ENCODE measurements around the gene FZD1. TPM values are rescaled to one million over a fixed set of nuclear protein-coding genes. Genes with fewer than 3 reads are reported as not detected.

The FZD1 gene
- total and polyA plus RNA-seq, 8 donors, result 2.0 to 10.5 (median 5.1) TPM

DNA sequence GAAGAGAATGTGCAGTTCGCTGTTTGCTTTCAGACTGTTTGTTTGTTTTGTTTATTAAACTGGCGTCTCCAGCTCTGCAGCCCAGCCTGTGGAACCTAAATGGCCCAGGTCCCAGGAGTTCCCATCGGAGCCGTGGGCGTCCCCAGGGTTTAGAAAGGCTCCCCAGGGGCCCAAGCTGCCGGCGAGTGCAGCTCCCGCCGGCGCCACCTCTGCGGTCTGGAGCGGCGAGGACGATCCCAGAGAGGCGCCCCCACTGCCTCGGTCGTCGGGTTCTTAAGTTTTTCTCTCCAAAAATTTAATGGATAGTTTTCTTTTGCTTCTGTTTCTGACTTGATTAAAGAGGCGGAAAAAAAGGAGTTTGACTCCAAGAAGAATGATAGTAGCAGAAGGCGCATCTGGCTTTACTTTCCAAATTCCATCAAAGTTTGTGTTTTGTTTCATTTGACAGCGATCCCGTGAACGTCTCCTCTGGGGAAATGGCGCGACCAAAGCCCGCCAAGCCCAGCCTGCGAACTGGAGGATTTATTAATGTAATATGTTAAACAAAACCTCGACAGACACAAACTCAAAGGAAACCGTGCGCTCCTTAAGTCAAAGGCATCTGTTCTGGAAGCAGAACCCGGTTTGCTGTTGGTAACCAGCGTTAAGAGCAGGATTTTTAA lies 718 bp upstream of the FZD1 start:
- no peaks in the 10 kb centered on the region for H3K9me3 ChIP-seq
- H3K4me3 ChIP-seq, result peak overlapping the region; percentile 19 to 83 (median 51)
- WGBS, 2 donors, result 0% methylated on average over 32 of the region's 32 CpGs
- FAIRE-seq (no peak), DNase-seq (peak; percentile 34 to 79 (median 52)), ATAC-seq (peak; percentile 16 to 54 (median 36))
- TF ChIP-seq, protein P1, sequence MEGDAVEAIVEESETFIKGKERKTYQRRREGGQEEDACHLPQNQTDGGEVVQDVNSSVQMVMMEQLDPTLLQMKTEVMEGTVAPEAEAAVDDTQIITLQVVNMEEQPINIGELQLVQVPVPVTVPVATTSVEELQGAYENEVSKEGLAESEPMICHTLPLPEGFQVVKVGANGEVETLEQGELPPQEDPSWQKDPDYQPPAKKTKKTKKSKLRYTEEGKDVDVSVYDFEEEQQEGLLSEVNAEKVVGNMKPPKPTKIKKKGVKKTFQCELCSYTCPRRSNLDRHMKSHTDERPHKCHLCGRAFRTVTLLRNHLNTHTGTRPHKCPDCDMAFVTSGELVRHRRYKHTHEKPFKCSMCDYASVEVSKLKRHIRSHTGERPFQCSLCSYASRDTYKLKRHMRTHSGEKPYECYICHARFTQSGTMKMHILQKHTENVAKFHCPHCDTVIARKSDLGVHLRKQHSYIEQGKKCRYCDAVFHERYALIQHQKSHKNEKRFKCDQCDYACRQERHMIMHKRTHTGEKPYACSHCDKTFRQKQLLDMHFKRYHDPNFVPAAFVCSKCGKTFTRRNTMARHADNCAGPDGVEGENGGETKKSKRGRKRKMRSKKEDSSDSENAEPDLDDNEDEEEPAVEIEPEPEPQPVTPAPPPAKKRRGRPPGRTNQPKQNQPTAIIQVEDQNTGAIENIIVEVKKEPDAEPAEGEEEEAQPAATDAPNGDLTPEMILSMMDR (IDR thresholded peaks at IDR 0.05), result no peak
- no peaks in the 10 kb centered on the region for H3K27me3 ChIP-seq
- no peaks in the 10 kb centered on the region for H3K36me3 ChIP-seq
- H3K4me1 ChIP-seq, result peaks cover 6 to 15% (median 6%) of the 10 kb centered on the region in 3 donors
- H3K27ac ChIP-seq, result peak overlapping the region; percentile 28 to 98 (median 80)
- intact Hi-C loops (cut with DNase I), result loop anchor here in 1 of 3 donors (10.0 kb wide), 1 partner anchor 169 kb away; no protein-coding TSS in a partner anchor

DNA sequence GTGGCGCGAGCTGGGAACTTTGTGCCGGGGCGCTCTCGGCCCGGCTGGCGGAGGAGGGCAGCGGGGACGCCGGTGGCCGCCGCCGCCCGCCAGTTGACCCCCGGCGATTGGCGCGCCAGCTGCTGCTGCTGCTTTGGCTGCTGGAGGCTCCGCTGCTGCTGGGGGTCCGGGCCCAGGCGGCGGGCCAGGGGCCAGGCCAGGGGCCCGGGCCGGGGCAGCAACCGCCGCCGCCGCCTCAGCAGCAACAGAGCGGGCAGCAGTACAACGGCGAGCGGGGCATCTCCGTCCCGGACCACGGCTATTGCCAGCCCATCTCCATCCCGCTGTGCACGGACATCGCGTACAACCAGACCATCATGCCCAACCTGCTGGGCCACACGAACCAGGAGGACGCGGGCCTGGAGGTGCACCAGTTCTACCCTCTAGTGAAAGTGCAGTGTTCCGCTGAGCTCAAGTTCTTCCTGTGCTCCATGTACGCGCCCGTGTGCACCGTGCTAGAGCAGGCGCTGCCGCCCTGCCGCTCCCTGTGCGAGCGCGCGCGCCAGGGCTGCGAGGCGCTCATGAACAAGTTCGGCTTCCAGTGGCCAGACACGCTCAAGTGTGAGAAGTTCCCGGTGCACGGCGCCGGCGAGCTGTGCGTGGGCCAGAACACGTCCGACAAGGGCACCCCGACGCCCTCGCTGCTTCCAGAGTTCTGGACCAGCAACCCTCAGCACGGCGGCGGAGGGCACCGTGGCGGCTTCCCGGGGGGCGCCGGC lies 870 bp downstream of the FZD1 start:
- Histone ChIP-seq H3K9me3 (no peaks in the 10 kb centered on the region), H3K36me3 (no peaks in the 10 kb centered on the region), H3K27me3 (no peaks in the 10 kb centered on the region), H3K27ac (peak overlapping the region; percentile 83 to 98 (median 92)), H3K4me3 (peak overlapping the region; percentile 68 to 89 (median 79)), H3K4me1 (peaks cover 6 to 15% (median 11%) of the 10 kb centered on the region in 3 donors)
- TF ChIP-seq, protein P1 (IDR thresholded peaks at IDR 0.05), result no peak
- FAIRE-seq (no peak), DNase-seq (peak; percentile 41 to 86 (median 59)), ATAC-seq (peak; percentile 26 to 50 (median 42))
- 1% methylated on average over 63 to 78 of the region's 78 CpGs for WGBS, 2 donors
- intact Hi-C loops (cut with DNase I), result loop anchor here in 1 of 3 donors (10.0 kb wide), 1 partner anchor 170 kb away; no protein-coding TSS in a partner anchor

DNA sequence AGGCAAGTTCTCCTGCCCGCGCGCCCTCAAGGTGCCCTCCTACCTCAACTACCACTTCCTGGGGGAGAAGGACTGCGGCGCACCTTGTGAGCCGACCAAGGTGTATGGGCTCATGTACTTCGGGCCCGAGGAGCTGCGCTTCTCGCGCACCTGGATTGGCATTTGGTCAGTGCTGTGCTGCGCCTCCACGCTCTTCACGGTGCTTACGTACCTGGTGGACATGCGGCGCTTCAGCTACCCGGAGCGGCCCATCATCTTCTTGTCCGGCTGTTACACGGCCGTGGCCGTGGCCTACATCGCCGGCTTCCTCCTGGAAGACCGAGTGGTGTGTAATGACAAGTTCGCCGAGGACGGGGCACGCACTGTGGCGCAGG lies 1.4 kb downstream of the FZD1 start:
- Histone ChIP-seq H3K27ac (peak overlapping the region; percentile 83 to 98 (median 92)), H3K4me3 (peak overlapping the region; percentile 68 to 89 (median 79)), H3K27me3 (no peaks in the 10 kb centered on the region), H3K9me3 (no peaks in the 10 kb centered on the region), H3K36me3 (no peaks in the 10 kb centered on the region), H3K4me1 (peaks cover 6 to 15% (median 11%) of the 10 kb centered on the region in 3 donors)
- peak; percentile 18 to 82 (median 30) for DNase-seq
- TF ChIP-seq, protein P1 (IDR thresholded peaks at IDR 0.05), result no peak
- FAIRE-seq, result no peak
- ATAC-seq, result peak in 1 of 4 donors; percentile 3
- 17 to 19% methylated on average over 31 of the region's 31 CpGs for WGBS, 2 donors
- intact Hi-C loops (cut with DNase I), result loop anchor here in 1 of 3 donors (10.0 kb wide), 1 partner anchor 171 kb away; no protein-coding TSS in a partner anchor

DNA sequence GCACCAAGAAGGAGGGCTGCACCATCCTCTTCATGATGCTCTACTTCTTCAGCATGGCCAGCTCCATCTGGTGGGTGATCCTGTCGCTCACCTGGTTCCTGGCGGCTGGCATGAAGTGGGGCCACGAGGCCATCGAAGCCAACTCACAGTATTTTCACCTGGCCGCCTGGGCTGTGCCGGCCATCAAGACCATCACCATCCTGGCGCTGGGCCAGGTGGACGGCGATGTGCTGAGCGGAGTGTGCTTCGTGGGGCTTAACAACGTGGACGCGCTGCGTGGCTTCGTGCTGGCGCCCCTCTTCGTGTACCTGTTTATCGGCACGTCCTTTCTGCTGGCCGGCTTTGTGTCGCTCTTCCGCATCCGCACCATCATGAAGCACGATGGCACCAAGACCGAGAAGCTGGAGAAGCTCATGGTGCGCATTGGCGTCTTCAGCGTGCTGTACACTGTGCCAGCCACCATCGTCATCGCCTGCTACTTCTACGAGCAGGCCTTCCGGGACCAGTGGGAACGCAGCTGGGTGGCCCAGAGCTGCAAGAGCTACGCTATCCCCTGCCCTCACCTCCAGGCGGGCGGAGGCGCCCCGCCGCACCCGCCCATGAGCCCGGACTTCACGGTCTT lies 1.9 kb downstream of the FZD1 start:
- FAIRE-seq, result no peak
- intact Hi-C loops (cut with DNase I), result loop anchor here in 1 of 3 donors (10.0 kb wide), 1 partner anchor 171 kb away; no protein-coding TSS in a partner anchor
- 79 to 80% methylated on average over 43 of the region's 43 CpGs for WGBS, 2 donors

More for the DNA sequence above, 1.9 kb downstream of the FZD1 start:
- no peaks in the 10 kb centered on the region for H3K36me3 ChIP-seq
- H3K27me3 ChIP-seq, result no peaks in the 10 kb centered on the region
- no peak overlapping the region for H3K27ac ChIP-seq
- TF ChIP-seq, protein P1 (IDR thresholded peaks at IDR 0.05), result no peak
- peaks cover 6 to 15% (median 11%) of the 10 kb centered on the region in 3 donors for H3K4me1 ChIP-seq
- H3K4me3 ChIP-seq, result peak overlapping the region; percentile 3 to 83 (median 72)
- H3K9me3 ChIP-seq, result no peaks in the 10 kb centered on the region
- DNase-seq (peak in 5 of 6 donors; percentile 15 to 83 (median 49)), ATAC-seq (no peak)
